Measurements from ENCODE around the gene NKIRAS1. TPM values are rescaled to one million over a fixed set of nuclear protein-coding genes. Genes with fewer than 3 reads are reported as not detected.

Gene NKIRAS1
- total RNA-seq, 1 donor from 2014 or later: 7.7 TPM

Other genes starting within 250 kb of the NKIRAS1 start
- 98.8 and 118 TPM in 2 replicates for gene UBE2E1, start 111.0 kb downstream of the NKIRAS1 start, total RNA-seq
- gene RPL15, start 142 bp upstream of the NKIRAS1 start, total RNA-seq: 2,079 and 3,094 TPM in 2 replicates
- gene NR1D2, start 28.3 kb upstream of the NKIRAS1 start, total RNA-seq: 13.0 and 18.8 TPM in 2 replicates

All from glomerular endothelial cell (primary cell).